Sigmoid colon (tissue), 7 donors: ENCODE data around the gene UGT2B11. TPM values are rescaled to one million over a fixed set of nuclear protein-coding genes. Genes with fewer than 3 reads are reported as not detected.
"Not testable (repeated sequence)": the region's sequence is repeated elsewhere in the genome, so short reads cannot be mapped to it uniquely, and the experiment has no call there.

ENCODE experiments used
- DNase-seq: peaks from one replicate; pipeline ENCODE4 v3.0.0-alpha.2; 2019
- H3K27ac ChIP-seq, 4 donors: fragments of 200-600 bp; sonication (generic); one replicate each; pipeline ENCODE4 v1.5.1; 2016 to 2019; ENCODE audit warnings: mild to moderate bottlenecking in 1 of 4
- H3K27me3 ChIP-seq, 3 donors: fragments of 200-600 bp; sonication (generic); one replicate each; pipeline ENCODE4 v1.5.1; 2019; ENCODE audit warnings: mild to moderate bottlenecking in 1 of 3
- H3K36me3 ChIP-seq, 4 donors: fragments of 200-600 bp; sonication (generic); one replicate each; pipeline ENCODE4 v1.5.1; 2016 to 2019
- H3K4me1 ChIP-seq, 4 donors: fragments of 200-600 bp; sonication (generic); one replicate each; pipeline ENCODE4 v1.5.1; 2017 to 2019
- H3K4me3 ChIP-seq, 4 donors: fragments of 200-600 bp; sonication (generic); one replicate each; pipeline ENCODE4 v1.5.1; 2017 to 2019; ENCODE audit warnings: mild to moderate bottlenecking in 2 of 4, moderate library complexity in 1 of 4
- H3K9me3 ChIP-seq, 4 donors: fragments of 200-600 bp in 3 of 4; sonication (generic) in 3 of 4; one replicate each; pipeline versions ENCODE4 v1.5.1 to v1.6.1; 2013 to 2019
- EP300 ChIP-seq, 4 donors: sonication (generic); formaldehyde crosslinking; IDR thresholded peaks; one replicate each; pipeline ENCODE4 v1.6.1; 2017; ENCODE audit warnings: antibody characterized with exemption in 4 of 4
- POLR2A ChIP-seq, 2 donors: fragments of 450-650 bp; IDR thresholded peaks; one replicate each; pipeline ENCODE4 v1.6.1; 2016; ENCODE audit warnings: antibody characterized with exemption in 2 of 2, mild to moderate bottlenecking in 2 of 2, moderate library complexity in 2 of 2
- POLR2AphosphoS5 ChIP-seq, 4 donors: sonication (generic); formaldehyde crosslinking; IDR thresholded peaks; one replicate each; pipeline ENCODE4 v1.6.1; 2017; ENCODE audit warnings: antibody characterized with exemption in 4 of 4
- WGBS, 2 donors: extraction: QIAGEN DNeasy Blood & Tissue Kit; methylation state at CpG; one replicate each; pipeline ENCODE4 v1.1.7; 2013; 5-methylcytosine and 5-hydroxymethylcytosine counted together
- intact Hi-C: fragments of 100-400 bp; cut with DNase I; formaldehyde crosslinking; loops from one replicate; pipeline ENCODE4 v1.15.1; 2023
- polyA plus RNA-seq, 3 donors: library from polyadenylated mRNA; stranded (reverse); fragments of 200-250 nt; gene quantifications; one replicate each; pipeline ENCODE4 v1.2.3, GENCODE V29; 2013
- total RNA-seq, 4 donors: library from RNA; depleted of rRNA; stranded (reverse); fragments of >200 nt; gene quantifications; one replicate each; pipeline ENCODE4 v1.1.0, GENCODE V29; 2016
- TF ChIP-seq, protein P1 (sequence below), 4 experiments: fragments of 450-650 bp in 3 of 4; fragments of 200-600 bp in 1 of 4; IDR thresholded peaks; one replicate each; pipeline ENCODE4 v1.5.1; 2016 to 2019; ENCODE audit warnings: antibody characterized with exemption in 4 of 4, mild to moderate bottlenecking in 3 of 4, moderate library complexity in 2 of 4
- donor health status: healthy with polysubstance abuse.
- donor health status: Bipolar disorder and iron deficiency.
- donor health status: healthy.

UGT2B11 gene
- total and polyA plus RNA-seq, 7 donors, result 0.06 to 0.49 TPM; not detected in 5

DNA sequence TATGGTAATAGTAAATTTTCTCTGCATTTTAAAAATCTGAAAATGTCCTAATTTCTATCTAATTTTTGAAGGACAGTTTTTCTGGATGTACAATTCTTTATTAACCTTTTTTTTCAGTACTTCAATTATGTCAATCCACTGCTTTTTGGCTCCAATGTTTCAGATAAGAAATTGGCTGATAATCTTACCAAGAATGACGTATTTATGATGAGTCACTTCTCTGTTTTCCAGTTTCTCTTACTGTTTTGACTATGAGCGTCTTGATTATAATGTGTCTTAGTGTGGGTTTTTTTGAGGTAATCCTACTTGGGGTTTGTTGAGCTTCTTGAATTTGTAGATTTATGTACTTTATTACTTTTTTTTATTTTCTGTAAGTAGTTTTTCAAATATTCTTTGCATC, 47.2 kb downstream of the UGT2B11 start:
- no peak for TF ChIP-seq POLR2AphosphoS5 (IDR thresholded peaks at IDR 0.05)
- TF ChIP-seq EP300 (IDR thresholded peaks at IDR 0.05), result no peak
- TF ChIP-seq, protein P1, sequence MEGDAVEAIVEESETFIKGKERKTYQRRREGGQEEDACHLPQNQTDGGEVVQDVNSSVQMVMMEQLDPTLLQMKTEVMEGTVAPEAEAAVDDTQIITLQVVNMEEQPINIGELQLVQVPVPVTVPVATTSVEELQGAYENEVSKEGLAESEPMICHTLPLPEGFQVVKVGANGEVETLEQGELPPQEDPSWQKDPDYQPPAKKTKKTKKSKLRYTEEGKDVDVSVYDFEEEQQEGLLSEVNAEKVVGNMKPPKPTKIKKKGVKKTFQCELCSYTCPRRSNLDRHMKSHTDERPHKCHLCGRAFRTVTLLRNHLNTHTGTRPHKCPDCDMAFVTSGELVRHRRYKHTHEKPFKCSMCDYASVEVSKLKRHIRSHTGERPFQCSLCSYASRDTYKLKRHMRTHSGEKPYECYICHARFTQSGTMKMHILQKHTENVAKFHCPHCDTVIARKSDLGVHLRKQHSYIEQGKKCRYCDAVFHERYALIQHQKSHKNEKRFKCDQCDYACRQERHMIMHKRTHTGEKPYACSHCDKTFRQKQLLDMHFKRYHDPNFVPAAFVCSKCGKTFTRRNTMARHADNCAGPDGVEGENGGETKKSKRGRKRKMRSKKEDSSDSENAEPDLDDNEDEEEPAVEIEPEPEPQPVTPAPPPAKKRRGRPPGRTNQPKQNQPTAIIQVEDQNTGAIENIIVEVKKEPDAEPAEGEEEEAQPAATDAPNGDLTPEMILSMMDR (IDR thresholded peaks at IDR 0.05), result no peak
- TF ChIP-seq POLR2A (IDR thresholded peaks at IDR 0.05), result no peak
- Histone ChIP-seq H3K36me3 (no peaks in the 10 kb centered on the region), H3K27ac (no peak overlapping the region), H3K9me3 (no peaks in the 10 kb centered on the region), H3K27me3 (no peaks in the 10 kb centered on the region), H3K4me3 (no peak overlapping the region), H3K4me1 (peaks cover 0 to 4% (median 0%) of the 10 kb centered on the region in 4 donors)
- DNase-seq, result no peak
- WGBS, 2 donors, result 79 to 82% methylated on average over 2 of the region's 2 CpGs
- intact Hi-C loops, result no loop called here

GRCh38 chr4:69166376-69166775, 48.2 kb downstream of the UGT2B11 start:
- 31 to 63% methylated on average over 4 of the region's 4 CpGs for WGBS, 2 donors
- H3K4me3 ChIP-seq, intact Hi-C loops, H3K4me1 ChIP-seq, H3K27me3 ChIP-seq, H3K27ac ChIP-seq, H3K36me3 ChIP-seq, DNase-seq, H3K9me3 ChIP-seq: not testable (repeated sequence)

DNA sequence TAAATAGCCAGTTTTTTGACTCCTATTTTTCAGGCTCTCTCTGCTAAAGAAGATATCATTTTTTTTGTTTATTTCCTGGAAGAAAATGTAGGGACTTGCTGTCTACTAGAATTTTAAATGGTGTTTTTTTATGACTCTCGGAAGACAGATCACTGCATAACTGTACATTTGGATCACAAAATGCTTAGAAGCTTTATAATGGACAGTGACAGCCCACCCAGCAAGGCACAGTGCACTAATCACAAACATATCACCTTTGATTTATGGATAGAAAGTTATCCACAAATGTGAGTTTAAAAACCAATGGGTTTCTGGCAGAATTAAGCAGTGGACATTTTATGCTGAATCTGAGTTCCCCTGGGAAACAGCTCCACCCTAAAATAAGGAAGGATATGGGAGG, 48.8 kb downstream of the UGT2B11 start:
- intact Hi-C loops, H3K36me3 ChIP-seq, H3K27ac ChIP-seq, DNase-seq, H3K27me3 ChIP-seq, H3K4me3 ChIP-seq, H3K9me3 ChIP-seq, H3K4me1 ChIP-seq: not testable (repeated sequence)
- WGBS, 2 donors, result 53 to 76% methylated on average over 1 of the region's 1 CpG

GRCh38 chr4:69156913-69157312, 57.6 kb downstream of the UGT2B11 start:
- TF ChIP-seq EP300 (IDR thresholded peaks at IDR 0.05), result no peak
- TF ChIP-seq, protein P1 (IDR thresholded peaks at IDR 0.05), result no peak
- no peak for TF ChIP-seq POLR2AphosphoS5 (IDR thresholded peaks at IDR 0.05)
- no peak for TF ChIP-seq POLR2A (IDR thresholded peaks at IDR 0.05)
- no peak overlapping the region for H3K4me3 ChIP-seq
- no peaks in the 10 kb centered on the region for H3K27me3 ChIP-seq
- H3K4me1 ChIP-seq, result no peaks in the 10 kb centered on the region
- DNase-seq, result no peak
- WGBS, 2 donors, result 87 to 93% methylated on average over 2 of the region's 2 CpGs
- intact Hi-C loops, result no loop called here
- no peaks in the 10 kb centered on the region for H3K36me3 ChIP-seq
- no peak overlapping the region for H3K27ac ChIP-seq
- no peaks in the 10 kb centered on the region for H3K9me3 ChIP-seq

- DNase-seq, result no peak
- H3K27me3 ChIP-seq, result no peaks in the 10 kb centered on the region
Observed at GRCh38 chr4:69154021-69154420, 60.5 kb downstream of the UGT2B11 start.

More at GRCh38 chr4:69154021-69154420, 60.5 kb downstream of the UGT2B11 start:
- H3K27ac ChIP-seq, result no peak overlapping the region
- H3K4me3 ChIP-seq, result no peak overlapping the region
- no peaks in the 10 kb centered on the region for H3K4me1 ChIP-seq
- H3K9me3 ChIP-seq, result no peaks in the 10 kb centered on the region
- no peaks in the 10 kb centered on the region for H3K36me3 ChIP-seq
- intact Hi-C loops, result no loop called here
- TF ChIP-seq EP300 (IDR thresholded peaks at IDR 0.05) (no peak), POLR2AphosphoS5 (IDR thresholded peaks at IDR 0.05) (no peak), POLR2A (IDR thresholded peaks at IDR 0.05) (no peak)
- TF ChIP-seq, protein P1 (IDR thresholded peaks at IDR 0.05), result no peak
- WGBS, 2 donors, result 70 to 86% methylated on average over 4 of the region's 4 CpGs

Other genes starting within 250 kb of the UGT2B11 start
- gene UGT2B7, start 118.3 kb downstream of the UGT2B11 start, total RNA-seq, result not detected
- gene UGT2B7, start 118.3 kb downstream of the UGT2B11 start, polyA plus RNA-seq, result 1 to 10 TPM; 1.6 to 2.5 (median 2.4) TPM
- not detected for gene UGT2B28, start 65.7 kb upstream of the UGT2B11 start, total RNA-seq
- gene UGT2B28, start 65.7 kb upstream of the UGT2B11 start, polyA plus RNA-seq, result not detected